Measurements from ENCODE around the gene BLCAP. TPM values are rescaled to one million over a fixed set of nuclear protein-coding genes. Genes with fewer than 3 reads are reported as not detected.

Gene BLCAP
- total and polyA plus RNA-seq, 2 experiments from 2014 or later = 62.2 to 64.8 TPM

- Mint-ChIP-seq H3K36me3 (ENCODE audit: low read depth) (peaks cover 6% of the 10 kb centered on the region; the same call in 2 of the 3 replicates), H3K27me3 (ENCODE audit: insufficient read depth, low read depth, poor library complexity) (peaks cover 2% of the 10 kb centered on the region), H3K9me3 (peaks cover 14% of the 10 kb centered on the region), H3K4me1 (no peaks in the 10 kb centered on the region; the same call in 2 of the 3 replicates), H3K4me3 (no peak overlapping the region), H3K27ac (no peak overlapping the region)
- no peak for ATAC-seq
- TF ChIP-seq NANOG (IDR thresholded peaks at IDR 0.05; ENCODE audit: borderline replicate concordance) (no peak), ETS1 (IDR thresholded peaks at IDR 0.05) (no peak), ZNF462 (CRISPR knock-in tag; IDR thresholded peaks at IDR 0.05) (no peak), REST (IDR thresholded peaks at IDR 0.05; ENCODE audit: unreplicated experiment) (no peak), EZH2 (IDR thresholded peaks at IDR 0.05; ENCODE audit: low read depth, unreplicated experiment) (no peak), POLR2AphosphoS5 (IDR thresholded peaks at IDR 0.05; ENCODE audit: low read depth) (no peak), STAT1 (IDR thresholded peaks at IDR 0.05; ENCODE audit: unreplicated experiment) (no peak), ZNF114 (CRISPR knock-in tag; IDR thresholded peaks at IDR 0.05) (no peak), JUNB (IDR thresholded peaks at IDR 0.05; ENCODE audit: unreplicated experiment) (no peak), EZH2phosphoT487 (IDR thresholded peaks at IDR 0.05; ENCODE audit: unreplicated experiment) (no peak), CTCF (conservative IDR thresholded peaks at IDR 0.05; ENCODE audit: low read depth in 2 of 2) (no peak), ZNF331 (CRISPR knock-in tag; IDR thresholded peaks at IDR 0.05; ENCODE audit: low read depth) (no peak), CREB1 (CRISPR knock-in tag; IDR thresholded peaks at IDR 0.05; ENCODE audit: low read depth) (no peak)
- H3K27me3 ChIP-seq (ENCODE audit: insufficient read depth) = no peaks in the 10 kb centered on the region
- no peak overlapping the region for H3K4me2 ChIP-seq
- DNase-seq (ENCODE audit: low spot score) = no peak
- no peaks in the 10 kb centered on the region for H3K79me2 ChIP-seq (replicated peaks; ENCODE audit: insufficient read depth)
- H3K4me1 ChIP-seq (ENCODE audit: insufficient read depth) = no peaks in the 10 kb centered on the region
- no peaks in the 10 kb centered on the region for H4K20me1 ChIP-seq (replicated peaks; ENCODE audit: insufficient read depth)
- peaks cover 4% of the 10 kb centered on the region; the same call in 1 of the 2 replicates for H3K9me2 ChIP-seq (ENCODE audit: insufficient read depth)
- H3K27ac ChIP-seq (ENCODE audit: low read depth) = no peak overlapping the region
- H2AFZ ChIP-seq = no peak overlapping the region
- no peaks in the 10 kb centered on the region for H3F3A ChIP-seq (replicated peaks; ENCODE audit: low read depth)
- H3K4me3 ChIP-seq = no peak overlapping the region
- no peaks in the 10 kb centered on the region for H3K36me3 ChIP-seq (ENCODE audit: insufficient read depth)
Measured at GRCh38 chr20:37477041-37477440, 50.6 kb downstream of the BLCAP start.

All from GM23338 (cell line).